Liver (tissue), 3 donors: ENCODE measurements around the gene CFAP126.
"Not testable (repeated sequence)": the region's sequence is repeated elsewhere in the genome, so short reads cannot be mapped to it uniquely, and the experiment has no call there.

Source experiments
- ATF3 ChIP-seq: IDR thresholded peaks from 2 replicates; pipeline ENCODE4 v1.6.1; 2016; ENCODE audit warnings: antibody characterized with exemption
- CTCF ChIP-seq: fragments of 150-350 bp; IDR thresholded peaks from 2 replicates; pipeline ENCODE4 v1.5.1; 2017; ENCODE audit warnings: improper control_type of control experiment, low read depth, low read length; ENCODE audit not compliant: missing input control
- EGR1 ChIP-seq, 2 donors: IDR thresholded peaks; 2 replicates each; pipeline ENCODE4 v1.6.1; 2016 to 2018; ENCODE audit warnings: antibody characterized with exemption in 2 of 2, low read depth in 2 of 2
- FOXA1 ChIP-seq: IDR thresholded peaks from 2 replicates; pipeline ENCODE4 v1.6.1; 2016; ENCODE audit warnings: antibody characterized with exemption
- GABPA ChIP-seq, 2 donors: IDR thresholded peaks in 1 of 2; conservative IDR thresholded peaks in 1 of 2; 2 replicates each; pipeline ENCODE4 v1.6.1; 2016; ENCODE audit warnings: antibody characterized with exemption in 2 of 2, mild to moderate bottlenecking in 1 of 2, moderate library complexity in 1 of 2
- HNF4A ChIP-seq, 2 donors: conservative IDR thresholded peaks; 2 replicates each; pipeline ENCODE4 v1.6.1; 2016; ENCODE audit warnings: antibody characterized with exemption in 2 of 2, mild to moderate bottlenecking in 2 of 2
- JUND ChIP-seq, 2 donors: IDR thresholded peaks; 2 replicates each; pipeline ENCODE4 v1.6.1; 2016; ENCODE audit warnings: antibody characterized with exemption in 2 of 2
- MAX ChIP-seq: IDR thresholded peaks from 2 replicates; pipeline ENCODE4 v1.6.1; 2016; ENCODE audit warnings: antibody characterized with exemption
- RAD21 ChIP-seq, 2 donors: IDR thresholded peaks; 2 replicates each; pipeline ENCODE4 v1.6.1; 2016; ENCODE audit warnings: antibody characterized with exemption in 2 of 2, mild to moderate bottlenecking in 2 of 2
- REST ChIP-seq: IDR thresholded peaks from 2 replicates; pipeline ENCODE4 v1.6.1; 2016; ENCODE audit warnings: antibody characterized with exemption, mild to moderate bottlenecking
- SP1 ChIP-seq: IDR thresholded peaks from 2 replicates; pipeline ENCODE4 v1.6.1; 2018; ENCODE audit warnings: antibody characterized with exemption, mild to moderate bottlenecking
- TAF1 ChIP-seq: conservative IDR thresholded peaks from 2 replicates; pipeline ENCODE4 v1.6.1; 2016; ENCODE audit warnings: antibody characterized with exemption, mild to moderate bottlenecking
- YY1 ChIP-seq: IDR thresholded peaks from 2 replicates; pipeline ENCODE4 v1.6.1; 2016; ENCODE audit warnings: antibody characterized with exemption, mild to moderate bottlenecking
- TF ChIP-seq, protein P1 (sequence below): IDR thresholded peaks from 2 replicates; pipeline ENCODE4 v1.6.1; 2016; ENCODE audit warnings: antibody characterized with exemption
- donor health status: healthy.
- donor health status: healthy.

DNA sequence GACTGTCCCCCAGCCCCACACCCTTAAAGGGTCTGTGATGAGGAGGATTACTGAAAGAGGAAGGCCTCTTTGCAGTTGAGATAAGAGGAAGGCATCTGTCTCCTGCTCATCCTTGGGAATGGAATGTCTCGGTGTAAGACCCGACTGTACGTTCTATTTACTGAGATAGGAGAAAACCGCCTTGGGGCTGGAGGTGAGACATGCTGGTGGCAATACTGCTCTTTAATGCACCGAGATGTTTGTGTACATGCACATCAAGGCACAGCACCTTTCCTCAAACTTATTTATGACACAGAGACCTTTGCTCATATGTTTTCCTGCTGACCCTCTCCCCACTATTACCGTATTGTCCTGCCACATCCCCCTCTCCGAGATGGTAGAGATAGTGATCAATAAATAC lies 45.4 kb upstream of the CFAP126 start:
- TF ChIP-seq, protein P1, sequence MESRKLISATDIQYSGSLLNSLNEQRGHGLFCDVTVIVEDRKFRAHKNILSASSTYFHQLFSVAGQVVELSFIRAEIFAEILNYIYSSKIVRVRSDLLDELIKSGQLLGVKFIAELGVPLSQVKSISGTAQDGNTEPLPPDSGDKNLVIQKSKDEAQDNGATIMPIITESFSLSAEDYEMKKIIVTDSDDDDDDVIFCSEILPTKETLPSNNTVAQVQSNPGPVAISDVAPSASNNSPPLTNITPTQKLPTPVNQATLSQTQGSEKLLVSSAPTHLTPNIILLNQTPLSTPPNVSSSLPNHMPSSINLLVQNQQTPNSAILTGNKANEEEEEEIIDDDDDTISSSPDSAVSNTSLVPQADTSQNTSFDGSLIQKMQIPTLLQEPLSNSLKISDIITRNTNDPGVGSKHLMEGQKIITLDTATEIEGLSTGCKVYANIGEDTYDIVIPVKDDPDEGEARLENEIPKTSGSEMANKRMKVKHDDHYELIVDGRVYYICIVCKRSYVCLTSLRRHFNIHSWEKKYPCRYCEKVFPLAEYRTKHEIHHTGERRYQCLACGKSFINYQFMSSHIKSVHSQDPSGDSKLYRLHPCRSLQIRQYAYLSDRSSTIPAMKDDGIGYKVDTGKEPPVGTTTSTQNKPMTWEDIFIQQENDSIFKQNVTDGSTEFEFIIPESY: not testable (repeated sequence)
- TF ChIP-seq CTCF; YY1; REST; MAX; EGR1 (IDR thresholded peaks at IDR 0.05; ENCODE audit: low read depth in 2 of 2); SP1; FOXA1; JUND (IDR thresholded peaks at IDR 0.05); TAF1; RAD21 (IDR thresholded peaks at IDR 0.05); ATF3; GABPA (IDR thresholded peaks at IDR 0.05 in 1 of 2, conservative IDR thresholded peaks at IDR 0.05 in 1 of 2); HNF4A (conservative IDR thresholded peaks at IDR 0.05): not testable (repeated sequence)
